Hepatocyte (in vitro differentiated cells): ENCODE measurements around the gene MYL7. TPM values are rescaled to one million over a fixed set of nuclear protein-coding genes. Genes with fewer than 3 reads are reported as not detected.

Source experiments
- DNase-seq: peaks from one replicate; pipeline ENCODE4 v3.0.0-alpha.2; 2016; ENCODE audit warnings: low spot score
- H2AFZ ChIP-seq: fragments of 200-600 bp; sonication (generic); 2 replicates; pipeline ENCODE4 v1.6.0; 2016; ENCODE audit warnings: antibody characterized with exemption, mild to moderate bottlenecking
- H3K27ac ChIP-seq: fragments of 200-600 bp; sonication (generic); 2 replicates; pipeline ENCODE4 v1.5.1; 2016; ENCODE audit warnings: mild to moderate bottlenecking
- H3K27me3 ChIP-seq: fragments of 200-600 bp; sonication (generic); 2 replicates; pipeline ENCODE4 v1.6.1; 2016
- H3K36me3 ChIP-seq: fragments of 200-600 bp; sonication (generic); replicated peaks from 2 replicates; pipeline ENCODE4 v1.5.1; 2016; ENCODE audit warnings: low read depth; ENCODE audit not compliant: insufficient read depth
- H3K4me1 ChIP-seq: fragments of 200-600 bp; sonication (generic); 2 replicates; pipeline ENCODE4 v1.5.1; 2016; ENCODE audit warnings: mild to moderate bottlenecking, moderate library complexity; ENCODE audit not compliant: insufficient read depth
- H3K4me2 ChIP-seq: fragments of 200-600 bp; sonication (generic); 2 replicates; pipeline ENCODE4 v1.6.0; 2016
- H3K4me3 ChIP-seq: fragments of 200-600 bp; sonication (generic); 2 replicates; pipeline ENCODE4 v1.5.1; 2016; ENCODE audit warnings: mild to moderate bottlenecking
- H3K79me2 ChIP-seq: fragments of 200-600 bp; sonication (generic); 2 replicates; pipeline ENCODE4 v1.6.0; 2017; ENCODE audit warnings: mild to moderate bottlenecking
- H3K9me2 ChIP-seq: fragments of 200-600 bp; sonication (generic); replicated peaks from 2 replicates; pipeline ENCODE4 v1.6.0; 2017; ENCODE audit warnings: mild to moderate bottlenecking; ENCODE audit not compliant: insufficient read depth
- H3K9me3 ChIP-seq: fragments of 200-600 bp; sonication (generic); 2 replicates; pipeline ENCODE4 v1.5.1; 2016; ENCODE audit warnings: low read depth, mild to moderate bottlenecking
- H4K20me1 ChIP-seq: fragments of 200-600 bp; sonication (generic); 2 replicates; pipeline ENCODE4 v1.6.0; 2016; ENCODE audit warnings: mild to moderate bottlenecking; ENCODE audit not compliant: insufficient read depth, poor library complexity, severe bottlenecking
- EZH2 ChIP-seq: fragments of 200-600 bp; sonication (generic); IDR thresholded peaks from 2 replicates; pipeline ENCODE4 v1.6.1; 2016; ENCODE audit warnings: antibody characterized with exemption, mild to moderate bottlenecking, borderline replicate concordance
- EZH2phosphoT487 ChIP-seq: fragments of 200-600 bp; sonication (generic); IDR thresholded peaks from one replicate; pipeline ENCODE4 v1.6.1; 2018; ENCODE audit warnings: antibody characterized with exemption, mild to moderate bottlenecking, low read depth, moderate library complexity; ENCODE audit not compliant: unreplicated experiment, severe bottlenecking
- WGBS: methylation state at CpG from one replicate; pipeline ENCODE4 v1.1.6; 2016; ENCODE audit warnings: low lambda C conversion rate; ENCODE audit errors: missing lambda C conversion rate; 5-methylcytosine and 5-hydroxymethylcytosine counted together
- polyA plus RNA-seq: library from polyadenylated mRNA; unstranded; fragments of >200 nt; fragmentation: Nextera tagmentation; extraction: Ambion mirVana; gene quantifications from 2 replicates; pipeline ENCODE4 v1.2.1, GENCODE V29; 2016
- total RNA-seq: library from RNA; depleted of rRNA; stranded (reverse); fragments of >200 nt; gene quantifications from 2 replicates; pipeline ENCODE4 v1.2.3, GENCODE V29; 2014
- TF ChIP-seq, protein P1 (sequence below): fragments of 200-600 bp; sonication (generic); IDR thresholded peaks from 2 replicates; pipeline ENCODE4 v1.5.1; 2016; ENCODE audit warnings: antibody characterized with exemption, mild to moderate bottlenecking; ENCODE audit not compliant: poor library complexity

Gene MYL7
- total and polyA plus RNA-seq, 2 experiments from 2014 or later: 5.2 to 8.9 TPM

DNA sequence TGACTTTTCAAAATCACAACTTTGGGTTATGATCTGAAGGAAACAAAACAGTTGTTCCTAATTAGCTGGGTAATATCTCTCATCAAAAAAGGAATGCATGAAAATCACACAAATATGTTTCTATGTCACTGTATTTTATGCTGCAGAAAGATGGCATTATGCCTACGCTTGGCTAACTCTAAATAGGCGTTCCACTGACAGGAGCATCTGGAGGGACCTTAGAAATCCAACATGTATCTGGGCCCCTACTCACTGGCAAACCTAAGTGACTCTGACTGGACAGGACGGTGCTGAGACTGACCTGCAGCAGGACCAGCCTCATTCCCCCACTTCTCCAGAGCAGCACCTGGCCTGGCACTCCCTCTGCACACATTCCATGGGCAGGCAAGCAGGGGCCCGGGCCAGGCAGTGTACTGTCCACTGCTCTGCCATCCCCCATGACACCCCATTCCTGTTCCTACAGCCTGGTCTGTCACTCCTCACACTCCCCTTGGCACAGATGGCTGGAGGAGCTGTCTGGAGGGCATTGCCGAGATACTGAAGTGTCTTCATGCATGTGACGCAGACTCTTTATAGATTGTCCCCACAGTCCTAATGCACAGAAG is 2.6 kb upstream of the MYL7 start:
- no peaks in the 10 kb centered on the region for H3K79me2 ChIP-seq
- no peak overlapping the region for H3K4me2 ChIP-seq
- peaks cover 22% of the 10 kb centered on the region for H3K27me3 ChIP-seq
- no peak overlapping the region for H3K27ac ChIP-seq
- no peaks in the 10 kb centered on the region for H3K9me3 ChIP-seq
- TF ChIP-seq, protein P1, sequence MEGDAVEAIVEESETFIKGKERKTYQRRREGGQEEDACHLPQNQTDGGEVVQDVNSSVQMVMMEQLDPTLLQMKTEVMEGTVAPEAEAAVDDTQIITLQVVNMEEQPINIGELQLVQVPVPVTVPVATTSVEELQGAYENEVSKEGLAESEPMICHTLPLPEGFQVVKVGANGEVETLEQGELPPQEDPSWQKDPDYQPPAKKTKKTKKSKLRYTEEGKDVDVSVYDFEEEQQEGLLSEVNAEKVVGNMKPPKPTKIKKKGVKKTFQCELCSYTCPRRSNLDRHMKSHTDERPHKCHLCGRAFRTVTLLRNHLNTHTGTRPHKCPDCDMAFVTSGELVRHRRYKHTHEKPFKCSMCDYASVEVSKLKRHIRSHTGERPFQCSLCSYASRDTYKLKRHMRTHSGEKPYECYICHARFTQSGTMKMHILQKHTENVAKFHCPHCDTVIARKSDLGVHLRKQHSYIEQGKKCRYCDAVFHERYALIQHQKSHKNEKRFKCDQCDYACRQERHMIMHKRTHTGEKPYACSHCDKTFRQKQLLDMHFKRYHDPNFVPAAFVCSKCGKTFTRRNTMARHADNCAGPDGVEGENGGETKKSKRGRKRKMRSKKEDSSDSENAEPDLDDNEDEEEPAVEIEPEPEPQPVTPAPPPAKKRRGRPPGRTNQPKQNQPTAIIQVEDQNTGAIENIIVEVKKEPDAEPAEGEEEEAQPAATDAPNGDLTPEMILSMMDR: no peak
- TF ChIP-seq EZH2phosphoT487 (no peak), EZH2 (no peak)
- no peaks in the 10 kb centered on the region for H3K9me2 ChIP-seq
- no peak overlapping the region for H3K4me3 ChIP-seq
- H3K36me3 ChIP-seq: no peaks in the 10 kb centered on the region
- no peaks in the 10 kb centered on the region for H4K20me1 ChIP-seq
- no peak for DNase-seq
- H3K4me1 ChIP-seq: peaks cover 9% of the 10 kb centered on the region
- H2AFZ ChIP-seq: no peak overlapping the region
- 90% methylated on average over 6 of the region's 6 CpGs for WGBS

DNA sequence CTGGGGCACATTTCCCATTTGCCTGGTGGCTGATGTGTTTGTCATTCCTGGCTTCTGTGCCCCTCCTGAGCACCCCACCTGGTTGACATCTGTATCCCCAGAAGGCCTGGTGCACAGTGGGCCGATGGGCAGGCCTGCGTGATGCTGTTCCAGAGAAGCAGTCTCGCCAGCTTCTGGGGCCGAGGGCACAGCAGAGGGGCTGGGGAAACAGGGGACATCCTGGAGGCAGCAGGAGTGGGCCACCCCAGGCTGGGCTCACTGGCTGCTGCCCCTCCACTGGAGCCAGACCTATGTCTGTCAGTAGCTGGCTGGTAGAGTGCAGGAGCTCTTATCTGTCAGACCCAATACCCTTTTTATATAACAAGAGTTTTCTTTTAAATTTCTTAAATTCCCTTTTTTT is 896 bp upstream of the MYL7 start:
- peaks cover 20% of the 10 kb centered on the region for H3K27me3 ChIP-seq
- H3K27ac ChIP-seq: no peak overlapping the region
- no peaks in the 10 kb centered on the region for H3K9me3 ChIP-seq
- H3K4me1 ChIP-seq: peaks cover 9% of the 10 kb centered on the region
- WGBS: 91% methylated on average over 4 of the region's 4 CpGs
- H2AFZ ChIP-seq: no peak overlapping the region
- no peaks in the 10 kb centered on the region for H3K9me2 ChIP-seq
- H3K4me3 ChIP-seq: no peak overlapping the region
- no peak for DNase-seq
- no peaks in the 10 kb centered on the region for H4K20me1 ChIP-seq
- TF ChIP-seq, protein P1: no peak
- TF ChIP-seq EZH2 (no peak), EZH2phosphoT487 (no peak)
- H3K79me2 ChIP-seq: no peaks in the 10 kb centered on the region
- no peaks in the 10 kb centered on the region for H3K36me3 ChIP-seq
- no peak overlapping the region for H3K4me2 ChIP-seq

DNA sequence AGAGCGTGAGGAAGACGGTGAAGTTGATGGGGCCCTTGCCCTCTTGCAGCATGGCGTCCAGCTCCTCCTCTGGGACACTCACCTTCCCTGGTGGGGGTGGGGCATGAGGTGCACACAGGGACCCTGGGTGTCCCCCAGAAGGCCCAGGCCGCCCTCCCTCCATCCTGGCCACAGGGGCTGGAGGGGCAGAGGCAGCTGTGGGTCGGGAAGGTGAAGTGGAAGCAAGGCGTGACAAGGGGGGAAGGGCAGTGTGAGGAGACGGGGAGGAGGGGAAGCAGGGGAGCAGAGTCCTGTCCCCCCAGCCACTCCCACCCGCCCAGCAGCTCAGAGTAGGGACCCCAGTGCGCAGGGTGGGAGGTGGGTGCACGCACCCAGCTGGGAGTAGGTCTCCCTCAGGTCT is 791 bp downstream of the MYL7 start:
- H2AFZ ChIP-seq: no peak overlapping the region
- no peaks in the 10 kb centered on the region for H3K79me2 ChIP-seq

More for the DNA sequence above, 791 bp downstream of the MYL7 start:
- no peak for DNase-seq
- Histone ChIP-seq H4K20me1 (no peaks in the 10 kb centered on the region), H3K9me2 (no peaks in the 10 kb centered on the region), H3K27ac (no peak overlapping the region), H3K36me3 (no peaks in the 10 kb centered on the region), H3K4me1 (no peaks in the 10 kb centered on the region), H3K4me2 (no peak overlapping the region), H3K9me3 (no peaks in the 10 kb centered on the region), H3K27me3 (peaks cover 7% of the 10 kb centered on the region), H3K4me3 (no peak overlapping the region)
- TF ChIP-seq EZH2phosphoT487 (no peak), EZH2 (no peak)
- TF ChIP-seq, protein P1: no peak
- WGBS: 89% methylated on average over 6 of the region's 10 CpGs
